ENCODE measurements around the gene SLC16A3.
"Not testable (repeated sequence)": the region's sequence is repeated elsewhere in the genome, so short reads cannot be mapped to it uniquely, and the experiment has no call there.

Gene SLC16A3

DNA sequence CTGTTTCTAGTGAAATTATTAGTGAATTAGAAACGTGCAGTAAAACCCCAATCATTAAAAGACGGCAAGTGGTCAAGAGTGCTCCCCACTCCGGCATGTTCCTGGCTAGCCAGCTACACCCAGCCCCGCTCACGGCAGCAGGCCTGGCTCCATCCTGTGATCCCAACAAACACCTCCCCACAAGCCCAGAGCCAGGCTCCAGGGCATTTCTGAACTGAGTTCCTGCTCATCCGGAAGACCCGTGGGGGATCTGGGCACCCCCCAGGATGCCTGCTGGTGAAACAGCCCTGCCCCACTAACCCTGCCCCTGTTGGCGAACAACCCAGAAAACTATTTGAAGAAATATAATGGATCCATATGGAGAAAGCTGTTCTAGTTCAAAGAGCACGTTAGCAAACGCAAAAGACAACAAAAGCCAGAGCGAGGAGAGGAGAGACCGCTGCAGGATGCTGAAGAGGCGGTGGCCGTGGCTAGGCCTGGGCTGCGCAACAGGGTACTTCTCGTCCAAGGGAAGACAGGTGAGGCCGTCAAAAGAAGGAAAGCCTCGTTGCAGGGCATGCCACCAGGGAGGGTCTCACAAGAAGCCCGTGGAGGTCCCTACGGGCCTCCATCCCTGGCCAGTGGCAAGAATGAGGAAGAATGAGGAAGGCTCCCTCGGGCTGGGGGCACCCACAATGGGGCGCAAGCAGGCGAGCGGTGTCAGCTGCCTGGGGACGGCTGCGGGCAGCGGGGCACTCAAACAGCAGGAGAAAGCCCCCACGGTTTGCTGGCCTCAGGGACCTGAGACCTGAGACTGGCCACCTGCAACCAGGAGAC lies 19.2 kb downstream of the SLC16A3 start:
- no peak for DNase-seq

DNA sequence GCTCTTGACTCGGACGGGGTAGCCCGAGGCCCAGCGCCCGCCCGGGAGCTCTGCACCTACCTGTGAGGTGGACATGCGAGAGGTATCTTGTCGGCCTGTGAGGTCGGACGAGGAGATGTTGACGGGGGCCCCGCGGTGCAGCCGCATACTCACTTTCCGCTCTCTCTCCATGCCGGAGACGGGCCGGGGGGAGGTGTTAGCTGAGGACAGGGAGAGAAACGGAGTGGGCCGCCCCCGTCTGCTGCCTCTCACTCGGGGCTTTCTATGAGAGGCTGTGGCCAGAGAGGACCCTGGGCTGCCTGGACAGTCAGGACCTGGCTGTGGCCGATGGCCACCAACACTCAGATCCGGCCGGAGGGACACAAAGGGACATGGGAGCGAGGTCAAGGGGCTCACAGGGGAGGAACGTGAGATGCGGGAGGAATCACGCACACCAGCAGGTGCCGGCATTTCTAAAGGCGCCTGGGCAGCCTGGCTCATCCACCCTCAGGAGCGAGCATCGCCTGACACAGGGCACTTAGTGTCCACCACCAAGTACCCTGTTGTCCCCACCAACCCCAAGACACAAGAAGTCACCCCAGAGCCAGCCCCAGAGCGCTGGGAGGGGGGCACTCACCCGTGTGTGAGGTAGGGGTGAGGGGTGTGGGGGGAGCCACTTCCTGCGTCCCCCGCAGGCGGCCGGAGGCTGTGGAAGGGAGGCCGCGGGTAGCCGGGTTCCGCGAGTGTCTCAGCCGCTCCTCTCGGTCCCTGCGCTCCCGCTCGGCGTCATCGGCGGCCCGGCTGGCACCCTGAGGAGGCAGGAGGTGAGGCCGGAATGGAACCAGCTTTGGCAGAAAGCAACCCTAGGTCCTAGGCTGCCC lies 20.2 kb downstream of the SLC16A3 start:
- DNase-seq = no peak

DNA sequence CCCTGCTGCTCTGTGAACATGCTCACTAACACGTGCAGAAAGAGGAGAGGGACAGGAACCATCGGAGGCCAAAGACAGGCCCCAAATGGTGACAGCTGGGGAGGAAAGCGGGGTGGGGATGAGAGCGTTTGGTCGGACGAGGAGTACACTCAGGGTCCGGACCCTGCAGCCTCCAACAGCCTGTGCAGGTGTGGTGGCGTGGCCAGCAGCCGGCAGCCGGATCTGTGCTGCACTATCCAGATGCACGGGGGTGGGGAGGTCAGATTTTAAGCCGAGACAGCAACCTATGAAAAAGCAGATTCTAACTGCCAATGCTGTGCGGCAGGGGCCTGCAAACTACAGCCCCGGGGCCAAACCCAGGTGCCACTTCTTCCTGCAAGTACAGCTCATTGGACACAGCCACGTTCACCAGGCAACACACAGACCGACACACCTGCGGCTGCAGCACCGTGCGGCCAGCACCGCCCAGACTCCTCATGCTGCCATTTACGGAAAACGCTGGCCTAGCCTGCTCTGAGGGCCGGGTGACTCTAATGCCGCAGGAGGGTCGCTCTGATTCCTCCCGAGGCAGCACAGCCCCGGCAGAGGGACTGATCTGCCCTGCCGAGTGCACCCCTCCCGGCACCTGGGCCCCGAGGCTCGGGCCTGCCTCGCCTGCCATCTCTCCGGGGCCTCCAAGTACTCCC lies 21.2 kb downstream of the SLC16A3 start:
- no peak for DNase-seq

DNA sequence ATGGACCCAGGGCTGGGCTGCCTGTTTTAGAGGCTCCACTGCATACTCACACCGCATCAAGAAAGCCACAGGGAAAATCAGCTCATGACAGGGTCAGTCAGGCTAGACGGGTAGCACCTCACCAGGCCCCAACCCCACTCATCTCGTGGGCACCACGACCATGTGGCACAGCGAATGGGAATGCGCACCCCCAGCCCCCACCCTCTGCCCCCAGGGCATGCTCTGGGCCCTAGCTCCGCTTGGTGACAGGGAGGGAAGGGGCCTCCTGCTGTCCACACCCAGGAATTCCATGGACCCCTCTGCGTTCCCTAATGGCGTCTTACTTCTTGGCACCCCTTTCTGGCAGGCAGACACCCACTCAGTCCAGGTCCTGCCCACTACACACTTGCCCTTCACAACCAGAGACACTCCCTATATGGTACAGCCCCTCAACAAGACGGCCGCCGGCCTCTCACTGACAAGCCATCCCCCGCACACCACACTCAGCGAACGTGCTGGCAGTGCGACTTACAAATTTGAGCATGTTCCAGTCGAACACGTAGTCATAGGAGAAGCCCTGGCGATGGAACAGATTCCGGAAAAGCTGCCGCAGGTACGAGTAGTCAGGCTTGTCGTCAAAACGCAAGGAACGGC lies 22.1 kb downstream of the SLC16A3 start:
- DNase-seq = no peak

DNA sequence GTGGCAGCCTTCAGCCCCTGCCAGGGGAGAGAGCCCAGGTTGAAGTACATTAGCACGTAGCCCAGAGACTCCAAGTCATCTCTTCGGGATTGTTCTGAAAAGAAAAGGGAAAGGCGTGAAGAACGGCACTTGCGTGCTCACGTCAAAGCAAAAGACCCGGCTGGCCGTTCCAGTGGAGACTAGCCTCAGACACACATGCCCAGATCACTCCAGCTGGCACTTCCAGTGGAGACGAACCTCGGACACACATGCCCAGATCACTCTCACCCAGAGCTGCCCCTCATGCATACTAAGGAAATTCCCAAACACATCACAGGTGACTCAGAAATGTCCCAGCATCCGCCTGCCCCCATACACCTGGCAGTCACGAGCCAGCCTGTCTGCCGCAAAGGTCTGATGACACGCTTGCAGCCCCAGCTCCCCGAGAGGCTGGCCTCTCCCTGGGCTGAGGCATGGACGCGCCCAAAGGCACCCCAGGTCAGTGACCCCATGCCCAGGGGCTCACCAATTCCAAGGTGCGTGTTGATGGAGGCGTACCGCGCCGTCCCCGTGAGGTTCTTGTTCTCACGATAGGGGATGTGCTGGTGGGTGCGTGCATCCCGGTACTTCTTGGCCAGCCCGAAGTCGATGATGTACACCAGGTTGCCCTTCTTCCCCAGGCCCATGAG lies 23.8 kb downstream of the SLC16A3 start:
- no peak for DNase-seq

DNA sequence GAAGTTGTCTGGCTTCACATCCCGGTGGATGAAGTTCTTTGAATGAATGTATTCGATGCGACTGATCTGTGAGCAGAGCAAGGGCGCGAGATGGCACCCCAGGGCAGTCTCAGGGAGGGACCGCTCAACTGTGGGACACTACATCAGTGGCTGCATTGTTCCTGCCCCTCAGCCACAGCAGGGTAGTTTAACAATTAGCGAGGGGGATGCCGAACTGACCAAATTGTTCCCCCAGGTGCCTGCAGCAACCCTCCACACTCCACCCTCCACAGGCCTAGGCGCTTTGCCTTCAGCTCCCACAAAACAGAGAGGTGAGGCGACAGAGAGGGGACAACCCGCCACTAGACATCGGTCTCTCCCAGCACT lies 24.3 kb downstream of the SLC16A3 start:
- no peak for DNase-seq

DNA sequence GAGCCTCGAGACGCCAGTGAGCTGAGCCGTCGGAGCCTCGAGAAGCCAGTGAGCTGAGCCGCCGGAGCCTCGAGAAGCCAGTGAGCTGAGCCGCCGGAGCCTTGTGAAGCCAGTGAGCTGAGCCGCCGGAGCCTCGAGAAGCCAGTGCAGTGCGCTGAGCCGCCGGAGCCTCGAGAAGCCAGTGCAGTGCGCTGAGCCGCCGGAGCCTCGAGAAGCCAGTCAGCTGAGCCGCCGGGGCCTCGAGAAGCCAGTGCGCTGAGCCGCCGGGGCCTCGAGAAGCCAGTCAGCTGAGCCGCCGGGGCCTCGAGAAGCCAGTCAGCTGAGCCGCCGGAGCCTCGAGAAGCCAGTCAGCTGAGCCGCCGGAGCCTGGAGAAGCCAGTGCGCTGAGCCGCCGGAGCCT lies 25.3 kb downstream of the SLC16A3 start:
- not testable (repeated sequence) for DNase-seq

DNA sequence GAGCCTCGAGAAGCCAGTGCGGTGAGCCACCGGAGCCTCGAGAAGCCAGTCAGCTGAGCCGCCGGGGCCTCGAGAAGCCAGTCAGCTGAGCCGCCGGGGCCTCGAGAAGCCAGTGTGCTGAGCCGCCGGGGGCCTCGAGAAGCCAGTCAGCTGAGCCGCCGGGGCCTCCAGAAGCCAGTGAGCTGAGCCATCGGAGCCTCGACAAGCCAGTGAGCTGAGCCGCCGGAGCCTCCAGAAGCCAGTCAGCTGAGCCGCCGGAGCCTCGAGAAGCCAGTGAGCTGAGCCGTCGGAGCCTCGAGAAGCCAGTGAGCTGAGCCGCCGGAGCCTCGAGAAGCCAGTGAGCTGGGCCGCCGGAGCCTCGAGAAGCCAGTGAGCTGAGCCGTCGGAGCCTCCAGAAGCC lies 25.9 kb downstream of the SLC16A3 start:
- DNase-seq = not testable (repeated sequence)

DNA sequence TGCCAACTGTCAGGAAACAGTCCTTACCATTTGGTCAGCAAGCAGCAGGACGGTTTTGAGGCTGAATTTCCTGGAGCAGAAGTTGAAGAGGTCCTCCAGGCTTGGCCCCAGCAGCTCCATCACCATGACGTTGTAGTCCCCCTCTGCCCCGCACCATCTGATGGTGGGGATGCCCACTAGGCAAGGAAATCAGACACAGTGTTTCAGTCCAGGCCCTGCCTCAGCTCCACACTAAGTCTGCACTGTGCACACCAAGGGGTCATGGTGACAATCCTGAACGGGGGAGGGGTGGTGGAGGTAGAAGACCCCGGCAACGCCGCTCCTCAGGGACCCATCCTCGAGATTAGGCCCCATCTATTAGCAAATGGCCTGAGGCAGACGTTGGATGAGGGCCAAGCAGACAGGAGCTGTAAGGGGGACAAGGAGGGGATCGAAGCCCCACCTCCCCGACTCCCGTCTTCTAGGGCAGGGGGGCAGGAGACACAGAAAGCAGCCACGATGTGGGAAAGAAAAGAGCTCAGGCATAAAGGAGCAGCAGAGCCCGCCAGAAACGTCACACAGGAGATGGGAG lies 26.6 kb downstream of the SLC16A3 start:
- DNase-seq = no peak

DNA sequence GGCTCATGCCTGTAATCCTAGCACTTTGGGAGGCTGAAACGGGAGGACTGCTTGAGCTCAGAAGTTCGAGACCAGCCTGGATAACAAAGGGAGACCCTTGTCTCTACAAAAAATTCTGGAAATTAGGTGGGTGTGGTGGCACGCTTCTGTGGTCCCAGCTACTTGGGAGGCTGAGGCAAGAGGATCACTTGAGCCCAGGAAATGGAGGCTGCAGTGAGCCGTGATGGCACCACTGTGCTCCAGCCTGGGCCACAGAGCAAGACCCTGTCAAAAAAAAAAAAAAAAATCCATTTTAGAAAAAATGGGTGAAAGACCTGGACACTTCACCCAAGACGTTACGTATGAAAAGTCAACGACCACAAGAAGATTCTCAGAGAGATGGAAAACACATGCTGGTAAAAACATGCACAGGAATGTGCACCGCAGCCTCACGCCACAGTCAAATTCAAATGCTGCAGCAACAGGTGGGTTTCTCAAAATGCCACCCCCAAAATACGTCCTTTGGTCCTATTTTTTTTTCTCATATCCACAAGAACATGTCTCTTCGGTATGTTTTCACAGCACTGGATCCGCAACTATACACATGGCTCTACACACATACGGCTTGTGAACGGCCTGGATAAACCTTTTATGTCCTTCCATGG lies 27.5 kb downstream of the SLC16A3 start:
- DNase-seq = no peak

DNA sequence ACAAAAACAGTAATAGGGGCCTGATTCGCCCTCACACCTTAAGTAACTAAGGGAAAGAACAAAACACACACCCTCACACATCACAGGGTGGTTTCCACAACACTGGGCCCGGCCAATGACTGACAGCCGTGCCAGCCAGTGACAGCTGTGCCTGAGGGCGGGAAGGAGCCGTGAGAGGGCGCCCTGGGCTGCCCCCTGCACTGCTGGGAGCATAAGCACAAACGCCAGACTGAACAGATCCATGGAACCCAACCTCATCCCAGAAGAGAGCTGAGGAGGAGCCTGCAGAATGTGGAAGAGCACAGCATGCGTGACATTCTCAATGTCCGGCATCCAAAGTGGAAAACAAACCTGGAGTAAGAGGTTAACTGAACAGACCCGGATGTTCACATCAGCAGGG lies 28.6 kb downstream of the SLC16A3 start:
- DNase-seq = no peak

DNA sequence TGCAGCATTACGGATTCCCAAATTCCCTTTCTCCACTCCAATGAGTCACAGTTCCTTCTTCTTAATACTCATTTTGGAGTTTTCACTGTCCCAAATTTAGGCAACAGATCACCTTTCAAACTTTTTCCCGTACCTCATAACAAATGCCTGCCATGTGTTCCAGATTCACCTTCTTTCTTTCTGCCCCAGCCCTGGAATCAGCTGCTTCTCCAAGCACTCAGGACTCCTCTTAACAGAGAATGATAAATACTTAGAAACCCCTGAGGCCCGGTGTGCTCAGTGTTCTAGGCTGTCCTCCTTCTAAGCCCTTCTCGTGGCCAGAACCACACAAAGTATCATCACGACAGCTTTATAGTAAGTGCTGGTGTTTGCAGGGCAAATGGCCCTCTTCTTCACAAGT lies 29.7 kb downstream of the SLC16A3 start:
- no peak for DNase-seq

DNA sequence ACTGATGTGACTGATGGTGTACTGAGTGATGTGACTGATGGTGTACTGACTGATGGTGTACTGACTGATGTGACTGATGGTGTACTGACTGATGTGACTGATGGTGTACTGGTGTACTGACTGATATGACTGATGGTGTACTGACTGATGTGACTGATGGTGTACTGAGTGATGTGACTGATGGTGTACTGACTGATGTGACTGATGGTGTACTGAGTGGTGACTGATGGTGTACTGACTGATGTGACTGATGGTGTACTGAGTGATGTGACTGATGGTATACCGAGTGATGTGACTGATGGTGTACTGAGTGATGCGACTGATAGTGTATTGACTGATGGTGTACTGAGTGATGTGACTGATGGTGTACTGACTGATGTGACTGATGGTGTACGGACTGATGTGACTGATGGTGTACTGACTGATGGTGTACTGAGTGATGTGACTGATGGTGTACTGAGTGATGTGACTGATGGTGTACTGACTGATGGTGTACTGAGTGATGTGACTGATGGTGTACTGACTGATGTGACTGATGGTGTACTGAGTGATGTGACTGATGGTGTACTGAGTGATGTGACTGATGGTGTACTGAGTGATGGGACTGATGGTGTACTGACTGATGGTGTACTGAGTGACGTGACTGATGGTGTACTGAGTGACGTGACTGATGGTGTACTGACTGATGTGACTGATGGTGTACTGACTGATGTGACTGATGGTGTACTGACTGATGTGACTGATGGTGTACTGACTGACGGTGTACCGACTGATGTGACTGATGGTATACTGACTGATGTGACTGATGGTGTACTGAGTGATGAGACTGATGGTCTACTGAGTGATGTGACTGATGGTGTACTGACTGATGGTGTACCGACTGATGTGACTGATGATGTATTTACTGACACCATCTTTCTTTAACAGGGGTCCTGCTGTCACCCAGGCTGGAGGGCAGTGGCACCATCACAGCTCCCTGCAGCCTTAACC lies 31.4 kb downstream of the SLC16A3 start:
- not testable (repeated sequence) for DNase-seq

DNA sequence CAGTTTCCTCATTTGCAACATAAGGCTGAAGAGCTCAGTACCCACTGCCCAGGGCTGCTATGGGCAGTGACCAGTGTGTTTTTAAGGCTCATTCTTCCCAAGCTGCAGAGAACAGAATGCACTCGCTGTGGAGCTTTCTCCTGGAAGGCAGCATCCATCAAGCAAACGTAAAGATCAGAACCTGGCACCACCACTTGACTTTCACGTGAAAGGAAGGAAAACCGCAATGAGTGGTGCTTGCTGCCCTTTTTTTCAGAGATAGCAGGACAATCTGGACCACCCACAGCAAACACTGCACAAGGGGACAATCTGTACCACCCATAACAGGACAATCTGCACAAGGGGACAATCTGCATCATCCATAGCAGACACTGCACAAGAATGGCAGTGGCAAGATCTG lies 33.5 kb downstream of the SLC16A3 start:
- no peak for DNase-seq

DNA sequence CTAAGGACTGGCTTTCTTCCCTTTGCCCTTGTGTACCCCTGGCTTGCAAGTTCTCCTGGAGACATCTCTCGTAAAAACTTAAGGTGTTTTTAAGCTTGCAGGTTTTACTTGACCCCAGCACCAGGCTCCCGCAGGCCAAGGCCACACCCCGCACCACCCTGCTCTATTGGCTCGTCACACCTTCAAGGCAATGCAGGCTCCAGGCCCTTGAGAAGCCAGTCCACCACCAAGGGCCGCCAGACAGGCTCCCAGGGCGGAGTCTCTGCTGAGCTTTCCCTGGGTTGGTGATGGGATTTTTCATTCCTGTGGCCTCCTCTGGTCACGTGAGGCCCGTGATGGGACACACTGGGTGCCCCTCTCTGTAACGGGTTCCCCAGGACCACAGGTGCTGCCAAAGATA lies 34.8 kb downstream of the SLC16A3 start:
- no peak for DNase-seq

DNA sequence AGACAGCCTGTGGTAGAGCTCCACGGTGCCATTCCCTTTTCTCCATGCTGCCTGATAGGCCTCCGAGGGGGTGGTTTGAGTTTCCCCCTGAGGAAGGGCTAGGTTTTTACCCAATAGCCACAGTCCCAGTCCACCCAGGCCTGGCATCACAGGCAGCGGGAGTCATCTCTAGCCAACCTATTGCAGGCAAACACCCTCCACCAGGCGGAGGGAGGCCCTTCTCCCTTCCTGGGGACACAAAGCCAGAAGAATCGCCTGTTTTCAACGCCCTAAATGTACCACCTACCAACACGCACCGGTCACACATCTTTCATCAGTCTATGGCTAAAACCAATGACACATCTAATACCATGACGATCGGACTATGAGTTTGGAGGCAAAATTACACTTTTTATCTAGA lies 37.3 kb downstream of the SLC16A3 start:
- DNase-seq = no peak

DNA sequence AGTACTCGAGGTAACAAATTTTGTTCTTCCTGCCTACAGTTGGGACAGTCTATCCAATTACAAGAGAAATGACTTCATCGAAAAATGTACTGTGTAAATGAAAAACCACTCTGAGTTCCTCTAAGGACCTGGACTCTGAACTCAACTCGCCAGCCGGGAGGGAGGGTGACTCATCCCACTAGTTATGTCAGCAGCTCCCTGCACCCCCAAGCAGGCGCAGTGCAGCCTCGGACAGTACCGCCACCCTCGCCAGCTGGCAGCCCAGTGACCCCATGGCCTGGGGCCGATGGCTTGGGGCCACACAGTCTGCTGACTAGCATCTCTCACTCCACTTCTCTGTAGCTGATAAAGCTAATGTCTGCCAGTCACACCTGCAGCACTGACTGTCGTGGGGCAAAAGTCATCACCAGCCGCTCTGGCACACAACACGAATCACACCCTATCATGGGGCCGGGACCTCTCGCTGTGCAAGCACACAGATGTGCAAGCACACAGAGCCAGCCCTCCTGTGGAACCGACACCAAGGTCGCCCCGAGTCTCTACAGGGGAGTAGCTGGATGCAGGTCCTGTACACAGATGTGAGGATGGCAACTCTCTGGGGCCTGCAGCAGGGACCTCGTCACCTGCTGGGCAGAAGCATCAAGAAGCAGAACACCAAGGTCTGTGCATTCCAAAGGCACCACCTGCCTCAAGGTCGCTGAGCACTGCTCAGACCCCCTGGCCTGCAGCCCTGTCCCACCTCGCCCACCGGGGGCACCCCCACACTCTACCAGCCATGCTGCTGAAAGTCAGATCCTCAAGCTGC lies 38.9 kb downstream of the SLC16A3 start:
- DNase-seq = no peak

DNA sequence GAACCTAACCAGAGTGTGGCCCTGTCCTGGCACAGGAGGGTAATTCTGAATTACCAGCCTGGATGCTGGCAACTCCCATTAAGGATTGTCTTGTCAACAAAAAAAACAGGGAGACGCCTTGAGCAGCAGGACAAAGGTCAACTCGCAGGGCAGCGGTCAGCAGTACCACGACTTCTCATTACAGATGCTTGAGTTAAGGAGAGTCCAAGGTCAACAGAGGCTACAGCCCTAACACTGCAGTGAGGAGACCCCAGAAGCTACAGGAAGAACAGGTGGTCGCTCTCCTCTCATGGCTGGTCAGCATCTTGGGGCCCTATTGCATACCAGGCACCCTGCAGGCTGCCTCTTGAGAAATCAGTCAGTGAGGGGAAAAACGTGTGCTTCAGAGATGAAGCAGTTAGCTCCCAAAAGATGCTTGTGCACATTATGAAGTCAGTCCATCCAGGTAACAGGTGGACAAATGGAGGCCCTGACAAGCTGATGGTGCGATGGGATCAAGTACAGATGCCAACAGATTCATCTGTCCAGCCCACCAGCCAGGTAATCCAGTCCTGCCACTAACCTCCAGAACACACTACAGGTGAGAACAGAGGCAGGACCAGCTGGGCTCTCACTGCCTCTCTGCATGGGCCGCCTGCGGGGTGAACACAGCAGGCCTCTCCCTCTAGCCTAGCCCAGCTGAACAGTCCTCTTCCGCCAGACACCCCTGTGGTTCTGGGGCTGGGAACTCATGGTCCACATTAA lies 40.5 kb downstream of the SLC16A3 start:
- DNase-seq = no peak
